Dermis blood vessel endothelial cell (primary cell): Measurements from ENCODE around the gene RTL10. TPM values are rescaled to one million over a fixed set of nuclear protein-coding genes. Genes with fewer than 3 reads are reported as not detected.

ENCODE experiments used
- DNase-seq: peaks from one replicate; pipeline ENCODE4 v3.0.0; 2010
- total RNA-seq: library from RNA; depleted of rRNA; stranded (reverse); fragments of >200 nt; gene quantifications from 2 replicates; pipeline ENCODE4 v1.2.3, GENCODE V29; 2014

The RTL10 gene
- total RNA-seq = 28.1 and 30.7 TPM in 2 replicates

DNA sequence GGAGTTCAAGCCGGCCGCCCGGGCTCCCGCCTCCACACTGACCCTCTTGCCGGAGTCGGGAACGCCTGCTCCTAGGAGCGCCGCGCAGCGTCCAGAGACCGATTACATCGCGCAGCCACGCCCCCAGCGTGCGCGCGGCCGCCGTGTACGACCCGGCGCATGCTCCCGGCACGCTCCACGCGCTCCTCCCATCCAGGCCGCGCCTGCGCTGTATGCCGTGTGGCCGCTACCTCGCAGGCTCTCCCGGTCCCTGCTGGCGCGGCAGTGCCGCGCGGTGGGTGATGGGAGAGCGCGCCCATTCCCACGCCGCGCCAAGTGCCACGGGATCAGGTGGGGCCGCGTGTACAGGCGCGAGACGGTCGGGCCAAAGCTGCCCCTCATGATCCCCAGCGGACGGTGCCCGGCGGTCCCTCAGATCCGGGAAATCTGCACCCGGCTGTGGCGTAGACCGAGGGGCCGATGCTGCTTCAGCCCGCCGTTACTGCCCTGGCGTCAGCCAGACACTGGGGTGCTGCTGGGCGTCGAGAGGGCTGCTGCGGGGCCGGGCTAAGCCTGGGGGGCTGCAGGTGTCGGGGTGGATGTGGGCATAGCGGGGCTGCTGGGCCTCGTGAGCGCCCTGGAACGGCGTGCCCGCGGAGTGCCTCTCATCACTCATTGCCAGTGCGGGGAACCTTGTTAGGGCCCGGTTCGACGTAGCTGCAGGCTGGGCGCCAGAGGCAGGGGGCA, at the start of gene RTL10, which contains the start of gene GNB1L:
Gene RTL10, minus strand, starts transcription at position 97 of the 726 bp plus-strand sequence. CDS start 2,613 bp downstream, outside the sequence.
Gene GNB1L, minus strand, starts transcription at position 97 of the 726 bp plus-strand sequence. CDS start 33,519 bp downstream, outside the sequence.
- peak; percentile 98 for DNase-seq

- no peak for DNase-seq
Measured at GRCh38 chr22:19904174-19904856, 49.6 kb upstream of the RTL10 start.

GRCh38 chr22:19903513-19903912, 48.8 kb upstream of the RTL10 start:
- DNase-seq = no peak

DNA sequence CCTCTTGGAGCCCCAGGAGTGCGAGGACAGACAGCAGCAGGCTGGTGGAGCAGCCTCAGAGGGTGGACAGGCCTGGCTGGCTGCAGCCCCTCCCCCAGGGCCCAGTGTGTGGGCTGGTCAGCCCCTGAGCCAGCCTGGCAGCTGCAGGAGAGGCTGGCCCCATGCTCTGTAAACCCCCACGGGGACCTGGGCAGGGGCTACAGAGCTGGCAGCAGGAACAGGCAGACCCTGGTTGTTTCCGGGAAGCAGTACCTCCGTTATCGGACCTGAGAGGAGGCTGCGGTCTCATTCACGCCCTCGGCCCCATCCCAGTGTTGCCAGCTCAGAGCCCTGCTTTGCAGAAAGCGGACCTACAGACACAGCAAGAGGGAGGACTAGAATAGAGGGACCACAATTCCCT, 48.4 kb upstream of the RTL10 start:
- DNase-seq = no peak

- DNase-seq = no peak
Measured at GRCh38 chr22:19902245-19902715, 47.6 kb upstream of the RTL10 start.

DNA sequence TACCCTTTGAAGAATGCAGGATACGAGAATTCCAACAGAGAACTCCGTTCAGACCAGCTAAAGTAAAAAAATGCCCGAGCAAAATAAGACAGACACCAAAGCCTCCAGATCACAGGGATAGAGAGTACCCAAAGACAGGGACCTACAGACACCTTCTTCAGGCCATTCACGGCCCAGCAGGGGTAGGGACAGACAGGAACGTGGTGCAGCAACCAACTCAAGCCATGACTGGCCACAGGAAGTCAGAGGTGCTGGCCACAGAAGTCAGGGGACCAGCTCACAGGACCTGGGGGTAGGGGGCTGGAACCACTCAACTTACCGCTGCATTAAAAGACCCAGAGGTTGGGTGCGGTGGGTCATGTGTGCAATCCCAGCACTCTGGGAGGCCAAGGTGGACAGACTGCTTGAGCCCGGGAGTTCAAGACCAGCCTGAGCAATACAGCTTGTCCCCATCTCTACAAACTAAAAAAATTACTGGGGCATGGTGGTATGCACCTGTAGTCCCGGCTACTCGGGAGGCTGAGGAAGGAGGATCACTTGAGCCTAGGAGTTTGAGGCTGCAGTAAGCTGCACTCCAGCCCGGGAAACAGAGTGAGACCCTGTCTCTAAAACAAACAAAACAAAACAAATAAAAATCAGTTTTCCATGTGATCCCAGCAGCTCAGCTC, 47.0 kb upstream of the RTL10 start:
- DNase-seq = no peak

GRCh38 chr22:19900707-19901436, 46.2 kb upstream of the RTL10 start:
- DNase-seq = no peak

GRCh38 chr22:19898831-19899567, 44.3 kb upstream of the RTL10 start:
- no peak for DNase-seq

GRCh38 chr22:19898145-19898544, 43.5 kb upstream of the RTL10 start:
- no peak for DNase-seq

GRCh38 chr22:19897726-19898125, 43.1 kb upstream of the RTL10 start:
- no peak for DNase-seq

DNA sequence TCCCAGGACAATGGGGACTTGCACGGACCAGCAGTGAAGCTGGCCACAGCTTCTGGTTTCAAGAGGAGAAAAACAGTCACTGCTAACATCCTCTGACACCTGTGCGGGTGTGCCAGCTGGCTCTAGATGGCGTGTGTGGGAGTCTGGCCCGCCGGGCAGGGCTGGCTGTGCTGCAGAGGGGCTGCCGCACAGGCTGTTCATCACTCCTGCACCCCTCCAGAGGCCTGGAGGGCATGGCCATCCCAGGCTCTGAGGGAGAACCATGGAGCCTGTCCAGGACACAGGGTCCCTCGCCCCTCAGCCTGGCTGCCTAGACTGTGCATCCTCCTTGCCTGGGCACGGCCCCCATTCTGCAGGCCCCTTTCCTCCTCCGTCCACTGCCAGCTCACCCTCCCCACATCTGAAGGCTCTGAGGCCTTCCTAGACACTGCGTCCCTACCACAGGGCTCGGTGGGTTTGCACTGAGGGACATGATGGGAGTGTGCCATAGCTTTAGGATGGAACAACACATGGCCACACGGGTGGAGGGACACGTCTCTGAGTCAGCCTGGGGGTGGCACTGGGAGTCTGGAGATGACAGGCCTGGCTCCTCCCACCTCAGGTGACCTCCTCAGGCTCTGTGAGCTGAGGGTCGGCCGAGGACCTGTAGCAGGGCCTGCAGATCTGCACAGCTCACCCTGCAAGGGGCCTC, 42.1 kb upstream of the RTL10 start:
- no peak for DNase-seq

- no peak for DNase-seq
Measured at GRCh38 chr22:19895160-19895849, 40.6 kb upstream of the RTL10 start.

DNA sequence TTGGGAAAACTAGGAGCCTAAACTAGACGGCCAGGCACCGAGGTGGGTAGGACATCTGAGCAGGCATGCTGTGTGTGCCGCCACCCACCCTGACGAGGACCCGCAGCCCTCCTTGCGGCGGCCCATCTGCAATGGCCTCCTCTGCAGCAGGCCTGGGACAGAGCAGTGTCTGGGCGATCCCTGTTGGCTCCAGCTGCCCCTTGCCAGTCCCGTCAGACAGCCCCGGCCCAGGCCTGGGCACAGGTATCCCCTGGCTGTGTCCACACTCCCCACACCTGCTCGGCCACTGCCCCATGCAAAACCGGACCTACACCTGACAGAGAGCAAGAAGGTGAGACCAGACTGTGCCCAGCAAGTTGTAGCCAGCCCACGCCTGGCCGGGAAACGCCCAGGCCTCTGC, 38.7 kb upstream of the RTL10 start:
- DNase-seq = no peak

DNA sequence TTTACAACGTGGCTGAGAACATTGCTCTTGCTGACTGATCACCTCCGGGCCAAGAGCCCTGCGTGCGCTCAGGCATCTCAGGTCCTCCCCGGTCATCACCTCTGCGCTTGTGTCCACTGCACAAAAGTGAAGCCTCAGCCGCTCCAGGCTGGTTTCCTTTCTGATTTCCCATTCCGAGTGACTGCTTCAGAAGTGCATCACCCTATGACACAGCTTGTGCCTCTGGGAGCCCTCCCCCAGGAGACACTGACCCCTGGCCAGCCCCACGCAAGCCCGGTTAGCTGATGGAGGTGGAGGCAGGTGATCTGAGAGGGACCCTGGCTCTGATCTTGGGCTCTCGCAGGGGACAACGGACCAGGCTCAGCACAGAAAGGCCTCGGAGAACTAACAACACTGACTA, 38.3 kb upstream of the RTL10 start:
- no peak for DNase-seq

DNA sequence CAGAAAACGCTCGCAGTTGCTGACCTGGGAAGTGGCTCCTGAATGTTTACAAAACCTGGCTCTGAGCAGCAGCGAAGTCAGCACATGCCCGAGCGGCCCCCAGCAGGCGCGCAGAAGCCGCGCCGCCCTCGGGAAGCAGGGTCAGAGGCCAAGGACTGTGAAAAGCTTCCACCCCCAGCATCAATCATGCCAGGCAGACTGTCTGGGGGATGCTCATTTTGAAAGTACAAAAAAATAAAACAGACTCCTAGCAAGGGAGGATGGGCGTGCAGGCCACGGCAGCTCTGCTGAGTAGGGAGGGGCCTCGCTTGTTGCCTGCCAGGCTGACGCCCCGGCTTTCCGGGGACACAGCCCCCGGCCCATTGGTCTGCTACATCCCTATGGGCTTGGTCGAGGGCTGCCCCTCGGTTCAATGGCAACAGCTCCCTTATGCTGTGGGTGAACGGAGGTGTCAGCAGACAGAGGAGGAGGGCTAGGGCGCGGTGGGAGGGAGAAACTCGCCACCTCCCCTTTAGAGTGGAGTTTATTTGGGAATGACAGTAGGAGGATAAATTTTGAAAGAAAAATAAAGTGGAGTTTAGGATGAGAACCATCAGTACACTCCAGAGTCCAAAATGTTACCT, 37.7 kb upstream of the RTL10 start:
- peak; percentile 73 for DNase-seq

DNA sequence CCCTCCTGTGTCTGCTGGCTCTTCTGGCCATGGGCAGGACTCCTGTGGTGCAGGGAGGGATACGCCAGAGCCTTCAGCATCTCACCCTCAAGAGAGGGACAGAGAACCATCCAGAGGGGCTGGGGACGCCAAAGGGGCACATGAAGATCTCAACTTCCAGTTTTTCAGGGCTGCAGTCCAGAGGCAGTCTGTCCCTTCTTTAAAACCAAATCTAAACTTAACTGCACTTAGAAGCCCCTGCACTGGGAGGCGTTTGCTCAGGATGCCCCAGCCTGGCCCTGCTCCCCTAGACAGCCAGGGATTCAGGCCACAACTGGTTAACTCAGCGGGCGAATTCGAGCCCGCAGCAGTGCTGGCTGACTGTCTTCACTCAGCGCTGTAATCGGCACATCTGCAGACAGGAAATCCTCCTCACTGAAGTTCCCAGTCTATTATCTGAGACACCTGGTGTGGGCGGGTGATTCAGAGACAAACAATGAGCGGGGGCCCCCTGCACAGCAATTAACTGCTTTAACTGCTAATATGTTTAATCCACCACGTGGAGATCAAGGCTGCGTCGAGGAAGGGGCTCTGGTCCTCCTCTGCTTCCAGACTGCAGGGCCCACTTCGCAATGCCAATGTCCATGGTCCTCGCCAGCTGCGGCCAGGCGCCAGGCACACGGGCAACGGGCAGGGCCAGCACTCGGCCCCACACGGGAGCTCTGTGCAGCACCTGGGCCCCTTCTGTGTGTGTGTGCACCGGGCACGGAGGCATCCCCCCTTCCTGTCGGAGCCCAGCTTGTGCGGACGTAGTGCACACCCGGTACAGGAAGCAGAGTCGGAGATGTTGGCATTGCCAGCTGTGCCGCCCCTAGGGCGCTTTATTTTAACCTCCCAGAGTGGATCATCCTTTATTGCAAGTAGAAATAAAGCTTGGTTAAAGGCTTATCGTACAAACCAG, 36.9 kb upstream of the RTL10 start:
- peak; percentile 94 for DNase-seq

GRCh38 chr22:19890502-19891316, 36.0 kb upstream of the RTL10 start:
- peak; percentile 54 for DNase-seq

- peak; percentile 75 for DNase-seq
Measured at GRCh38 chr22:19889951-19890350, 35.3 kb upstream of the RTL10 start.
